ENCODE results near the gene KCNAB2.

The KCNAB2 gene

DNA sequence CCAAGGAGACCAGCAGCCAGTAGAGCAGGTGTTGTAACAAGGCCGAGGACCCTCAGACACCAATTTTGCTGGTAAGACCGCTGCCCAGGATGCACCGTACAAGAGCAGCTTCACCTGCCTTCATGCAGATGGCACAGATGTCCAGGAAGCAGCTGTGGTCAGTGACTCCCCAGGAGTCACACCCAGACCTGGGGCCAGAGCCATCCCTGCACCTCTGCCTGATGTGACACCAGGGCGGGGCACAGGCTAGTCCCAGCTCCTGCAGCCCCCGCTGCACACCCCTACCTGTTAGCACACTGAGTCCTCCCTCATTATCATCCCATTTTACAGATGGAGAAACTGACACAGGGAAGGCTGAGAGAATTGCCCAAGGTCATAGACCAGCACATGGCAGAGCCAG is 16.3 kb upstream of the KCNAB2 start:
- TF ChIP-seq TAF1 (IDR thresholded peaks at IDR 0.05; ENCODE audit: borderline replicate concordance, insufficient read depth, low read length), result no peak
- no peak for TF ChIP-seq REST (IDR thresholded peaks at IDR 0.05; ENCODE audit: insufficient read depth in 1 of 2, low read depth in 2 of 2, low read length in 2 of 2)
- no peak for TF ChIP-seq FOXP2 (optimal IDR thresholded peaks at IDR 0.05; ENCODE audit: borderline replicate concordance, extremely low read depth, extremely low read length, insufficient read depth)

DNA sequence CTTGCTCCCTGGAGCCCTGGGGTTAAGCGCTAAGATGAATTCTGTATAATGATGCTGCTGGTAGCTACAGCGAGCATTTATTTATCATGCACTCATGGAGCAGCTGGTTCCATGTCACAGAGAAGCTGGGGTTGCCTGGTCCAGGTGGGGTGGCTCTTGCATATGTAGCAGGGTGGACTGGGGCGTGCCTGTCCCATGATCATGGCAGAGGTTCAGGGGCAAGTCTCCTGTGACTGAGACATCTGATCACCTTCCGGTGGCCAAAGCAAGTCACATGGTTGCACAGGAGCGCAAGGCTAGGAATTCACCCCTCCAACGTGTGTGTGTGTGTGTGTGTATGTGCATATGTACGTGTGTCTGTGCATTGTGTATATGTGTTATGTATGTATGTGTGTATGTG is 15.6 kb upstream of the KCNAB2 start:
- no peak for TF ChIP-seq TAF1 (IDR thresholded peaks at IDR 0.05; ENCODE audit: borderline replicate concordance, insufficient read depth, low read length)

GRCh38 chr1:6030547-6031261 is 15.0 kb upstream of the KCNAB2 start:
- TF ChIP-seq REST (IDR thresholded peaks at IDR 0.05; ENCODE audit: insufficient read depth in 1 of 2, low read depth in 2 of 2, low read length in 2 of 2) (no peak), SIN3A (IDR thresholded peaks at IDR 0.05; ENCODE audit: borderline replicate concordance, insufficient read depth, low read length) (no peak)

DNA sequence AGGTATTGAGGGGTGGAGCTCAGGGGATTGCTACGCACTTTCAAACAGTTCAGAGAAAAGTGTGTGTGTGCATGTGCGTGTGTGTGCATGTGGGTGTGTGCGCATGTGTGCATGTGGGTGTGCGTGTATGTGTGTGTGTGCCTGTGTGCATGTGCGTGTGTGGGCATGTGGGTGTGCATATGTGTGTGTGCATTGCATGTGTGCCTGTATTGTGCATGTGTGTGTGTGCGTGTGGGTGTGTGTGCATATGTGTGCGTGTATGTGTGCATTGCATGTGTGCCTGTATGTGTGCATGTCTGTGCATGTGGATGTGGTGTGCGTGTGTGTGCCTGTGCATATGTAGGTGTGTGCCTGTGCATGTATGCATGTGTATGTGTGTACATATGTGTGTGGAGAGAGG is 12.6 kb upstream of the KCNAB2 start:
- TF ChIP-seq FOXP2 (optimal IDR thresholded peaks at IDR 0.05; ENCODE audit: borderline replicate concordance, extremely low read depth, extremely low read length, insufficient read depth) (no peak), SIN3A (IDR thresholded peaks at IDR 0.05; ENCODE audit: borderline replicate concordance, insufficient read depth, low read length) (no peak), POLR2AphosphoS5 (IDR thresholded peaks at IDR 0.05; ENCODE audit: low read depth, low read length) (no peak), REST (IDR thresholded peaks at IDR 0.05; ENCODE audit: insufficient read depth in 1 of 2, low read depth in 2 of 2, low read length in 2 of 2) (no peak), TAF1 (IDR thresholded peaks at IDR 0.05; ENCODE audit: borderline replicate concordance, insufficient read depth, low read length) (no peak)

GRCh38 chr1:6033986-6034749 is 11.5 kb upstream of the KCNAB2 start:
- TF ChIP-seq FOXP2 (optimal IDR thresholded peaks at IDR 0.05; ENCODE audit: borderline replicate concordance, extremely low read depth, extremely low read length, insufficient read depth) (no peak), SIN3A (IDR thresholded peaks at IDR 0.05; ENCODE audit: borderline replicate concordance, insufficient read depth, low read length) (no peak), REST (IDR thresholded peaks at IDR 0.05; ENCODE audit: insufficient read depth in 1 of 2, low read depth in 2 of 2, low read length in 2 of 2) (no peak), POLR2AphosphoS5 (IDR thresholded peaks at IDR 0.05; ENCODE audit: low read depth, low read length) (no peak), TAF1 (IDR thresholded peaks at IDR 0.05; ENCODE audit: borderline replicate concordance, insufficient read depth, low read length) (no peak)

All from PFSK-1 (cell line).